Upper lobe of left lung (tissue), 6 donors: ENCODE results near the gene FLYWCH1. TPM values are rescaled to one million over a fixed set of nuclear protein-coding genes. Genes with fewer than 3 reads are reported as not detected.
"Not testable (repeated sequence)": the region's sequence is repeated elsewhere in the genome, so short reads cannot be mapped to it uniquely, and the experiment has no call there.

ENCODE experiments used
- ATAC-seq, 2 donors: fragments of 200-7000 bp; cut with Tn5 transposase; one replicate each; pipeline ENCODE4 v1.9.1; 2022; ENCODE audit warnings: mild to moderate bottlenecking in 2 of 2, moderate library complexity in 2 of 2; ENCODE audit not compliant: low FRiP score in 2 of 2
- DNase-seq, 2 donors: peaks; one replicate each; pipeline ENCODE4 v3.0.0-alpha.2; 2019 to 2020
- H3K27ac ChIP-seq, 4 donors: fragments of 200-600 bp; sonication (generic); one replicate each; pipeline ENCODE4 v1.5.1; 2016 to 2019
- H3K27me3 ChIP-seq, 4 donors: fragments of 200-600 bp; sonication (generic); one replicate each; pipeline ENCODE4 v1.5.1; 2017 to 2019
- H3K36me3 ChIP-seq, 4 donors: fragments of 200-600 bp; sonication (generic); one replicate each; pipeline ENCODE4 v1.5.1; 2016 to 2019
- H3K4me1 ChIP-seq, 4 donors: fragments of 200-600 bp; sonication (generic); one replicate each; pipeline ENCODE4 v1.5.1; 2018 to 2019
- H3K4me3 ChIP-seq, 4 donors: fragments of 200-600 bp; sonication (generic); one replicate each; pipeline ENCODE4 v1.5.1; 2017 to 2019; ENCODE audit warnings: mild to moderate bottlenecking in 2 of 4, moderate library complexity in 1 of 4
- H3K9me3 ChIP-seq, 4 donors: fragments of 200-600 bp; sonication (generic); one replicate each; pipeline ENCODE4 v1.5.1; 2018 to 2019
- CTCF ChIP-seq, 6 experiments: fragments of 450-650 bp in 4 of 6; fragments of 200-600 bp in 2 of 6; sonication (generic) in 2 of 6; IDR thresholded peaks; one replicate each; pipeline ENCODE4 v1.5.1; 2016 to 2019; ENCODE audit warnings: antibody characterized with exemption in 6 of 6
- EP300 ChIP-seq, 4 donors: sonication (generic); formaldehyde crosslinking; IDR thresholded peaks; one replicate each; pipeline ENCODE4 v1.5.1; 2017; ENCODE audit warnings: antibody characterized with exemption in 4 of 4, control low read depth in 2 of 4
- POLR2A ChIP-seq, 4 donors: fragments of 450-650 bp; IDR thresholded peaks; one replicate each; pipeline ENCODE4 v1.5.1; 2016 to 2017; ENCODE audit warnings: antibody characterized with exemption in 4 of 4, mild to moderate bottlenecking in 2 of 4
- POLR2AphosphoS5 ChIP-seq, 2 donors: sonication (generic); formaldehyde crosslinking; IDR thresholded peaks; one replicate each; pipeline ENCODE4 v1.5.1; 2017; ENCODE audit warnings: antibody characterized with exemption in 2 of 2
- WGBS, 2 donors: methylation state at CpG; one replicate each; pipeline ENCODE4 v1.1.5; 2017 to 2018; 5-methylcytosine and 5-hydroxymethylcytosine counted together
- total RNA-seq, 6 donors: library from RNA; depleted of rRNA in 4 of 6; stranded (reverse); fragments of >200 nt in 4 of 6; gene quantifications; one replicate each; pipeline versions ENCODE4 v1.1.0 to v1.2.1, GENCODE V29; 2016 to 2021
- donor health status: DM: no; HTN: no; CAD: no; lungs with moderate emphysema.
- donor health status: DM: no; HTN: yes; CAD: no; lungs with severe emphysema.

The FLYWCH1 gene
- total RNA-seq, 6 donors from 2014 or later = 19.3 to 162 (median 43.4) TPM

GRCh38 chr16:2930236-2930635 is 18.5 kb downstream of the FLYWCH1 start:
- no peak overlapping the region for H3K27ac ChIP-seq
- DNase-seq = no peak
- H3K27me3 ChIP-seq = no peaks in the 10 kb centered on the region
- H3K9me3 ChIP-seq = no peaks in the 10 kb centered on the region
- no peak overlapping the region for H3K4me3 ChIP-seq
- TF ChIP-seq CTCF (IDR thresholded peaks at IDR 0.05) (no peak), POLR2A (IDR thresholded peaks at IDR 0.05) (no peak), POLR2AphosphoS5 (IDR thresholded peaks at IDR 0.05) (no peak), EP300 (IDR thresholded peaks at IDR 0.05) (no peak)
- H3K36me3 ChIP-seq = peaks cover 8 to 51% (median 39%) of the 10 kb centered on the region in 4 donors
- 88 to 99% methylated on average over 5 to 15 of the region's 15 CpGs for WGBS, 2 donors
- ATAC-seq = no peak
- H3K4me1 ChIP-seq = peaks cover 0 to 8% (median 3%) of the 10 kb centered on the region in 4 donors

- not testable (repeated sequence) for H3K4me3 ChIP-seq, H3K27ac ChIP-seq, ATAC-seq, H3K9me3 ChIP-seq, H3K27me3 ChIP-seq, H3K4me1 ChIP-seq, DNase-seq
- WGBS, 2 donors = 84 to 93% methylated on average over 11 to 13 of the region's 13 CpGs
- peaks cover 8 to 62% (median 48%) of the 10 kb centered on the region in 4 donors for H3K36me3 ChIP-seq
Observed at GRCh38 chr16:2931231-2931914, 19.6 kb downstream of the FLYWCH1 start.

GRCh38 chr16:2933136-2933535 is 21.4 kb downstream of the FLYWCH1 start:
- Histone ChIP-seq H3K4me3 (no peak overlapping the region), H3K4me1 (no peaks in the 10 kb centered on the region), H3K9me3 (no peaks in the 10 kb centered on the region), H3K27ac (no peak overlapping the region), H3K36me3 (peaks cover 14 to 80% (median 66%) of the 10 kb centered on the region in 4 donors), H3K27me3 (no peaks in the 10 kb centered on the region)
- TF ChIP-seq EP300 (IDR thresholded peaks at IDR 0.05) = no peak
- TF ChIP-seq POLR2AphosphoS5 (IDR thresholded peaks at IDR 0.05) = no peak
- TF ChIP-seq CTCF (IDR thresholded peaks at IDR 0.05) = no peak
- no peak for TF ChIP-seq POLR2A (IDR thresholded peaks at IDR 0.05)
- DNase-seq (peak in 1 of 2 donors; percentile 78), ATAC-seq (no peak)
- WGBS, 2 donors = 91 to 94% methylated on average over 29 of the region's 30 CpGs

GRCh38 chr16:2933701-2934100 is 22.0 kb downstream of the FLYWCH1 start:
- Histone ChIP-seq H3K4me1 (no peaks in the 10 kb centered on the region), H3K36me3 (peaks cover 14 to 86% (median 71%) of the 10 kb centered on the region in 4 donors), H3K27me3 (no peaks in the 10 kb centered on the region), H3K4me3 (no peak overlapping the region), H3K27ac (no peak overlapping the region), H3K9me3 (no peaks in the 10 kb centered on the region)
- DNase-seq (peak in 1 of 2 donors; percentile 72), ATAC-seq (no peak)
- WGBS, 2 donors = 75 to 95% methylated on average over 2 to 22 of the region's 22 CpGs
- TF ChIP-seq POLR2AphosphoS5 (IDR thresholded peaks at IDR 0.05) (no peak), EP300 (IDR thresholded peaks at IDR 0.05) (no peak)

- Histone ChIP-seq H3K27me3 (no peaks in the 10 kb centered on the region), H3K4me3 (no peak overlapping the region), H3K9me3 (no peaks in the 10 kb centered on the region), H3K27ac (no peak overlapping the region), H3K4me1 (no peaks in the 10 kb centered on the region), H3K36me3 (peaks cover 14 to 92% (median 77%) of the 10 kb centered on the region in 4 donors)
- 86 to 92% methylated on average over 15 of the region's 15 CpGs for WGBS, 2 donors
- DNase-seq = no peak
- TF ChIP-seq CTCF (IDR thresholded peaks at IDR 0.05) = no peak
- no peak for TF ChIP-seq POLR2AphosphoS5 (IDR thresholded peaks at IDR 0.05)
- TF ChIP-seq POLR2A (IDR thresholded peaks at IDR 0.05) = no peak
- TF ChIP-seq EP300 (IDR thresholded peaks at IDR 0.05) = no peak
- no peak for ATAC-seq
Observed at GRCh38 chr16:2934450-2934849, 22.7 kb downstream of the FLYWCH1 start.
